ENCODE measurements around the gene HOXB2. TPM values are rescaled to one million over a fixed set of nuclear protein-coding genes. Genes with fewer than 3 reads are reported as not detected.
A peak's percentile ranks its signal among the peaks of the same experiment; 100 is the strongest.

Gene HOXB2
- total RNA-seq, 2 experiments from 2014 or later: 4.8 to 4.9 TPM

- Mint-ChIP-seq H3K27me3 (peaks cover 55% of the 10 kb centered on the region), H3K4me1 (ENCODE audit: low read depth) (peaks cover 34% of the 10 kb centered on the region), H3K9me3 (no peaks in the 10 kb centered on the region), H3K4me3 (no peak overlapping the region), H3K36me3 (ENCODE audit: low read depth) (no peaks in the 10 kb centered on the region), H3K27ac (peak overlapping the region; percentile 79)
- H3K9me3 ChIP-seq (ENCODE audit: control insufficient read depth in 1 of 2, insufficient read depth in 1 of 2, low read length in 2 of 2): no peaks in the 10 kb centered on the region
- H3K36me3 ChIP-seq (ENCODE audit: insufficient read depth, low read length): peaks cover 2% of the 10 kb centered on the region
- intact Hi-C loops (cut with DNase I, micrococcal nuclease): no loop called here
- H3K4me3 ChIP-seq (ENCODE audit: low read length): peak overlapping the region; percentile 21
- CTCF ChIA-PET: interaction anchor here (0.9 to 1.2 kb wide), 2 partner anchors 9 kb away, joined by 3 read pairs; no protein-coding TSS in a partner anchor
- H3K27ac ChIP-seq (ENCODE audit: low read depth in 1 of 2, low read length in 2 of 2): peak overlapping the region; percentile 58 to 60
- ATAC-seq (ENCODE audit: poor library complexity) (no peak), DNase-seq (no peak)
- H3K27me3 ChIP-seq (ENCODE audit: control insufficient read depth in 1 of 2, insufficient read depth in 2 of 2, low read length in 2 of 2): no peaks in the 10 kb centered on the region
- TF ChIP-seq CTCF (IDR thresholded peaks at IDR 0.05): no peak
- H3K4me1 ChIP-seq (ENCODE audit: insufficient read depth, low read length): peaks cover 44% of the 10 kb centered on the region
- POLR2A ChIA-PET: interaction anchor here (0.7 kb wide), 1 partner anchor 140 kb away, joined by 3 read pairs; no protein-coding TSS in a partner anchor
These were observed 3.8 kb upstream of the HOXB2 start for GRCh38 chr17:48548523-48549280.

- ATAC-seq (ENCODE audit: poor library complexity): no peak
- Histone ChIP-seq H3K27ac (ENCODE audit: low read depth in 1 of 2, low read length in 2 of 2) (peak overlapping the region; percentile 49 to 60), H3K9me3 (ENCODE audit: control insufficient read depth in 1 of 2, insufficient read depth in 1 of 2, low read length in 2 of 2) (no peaks in the 10 kb centered on the region), H3K27me3 (ENCODE audit: control insufficient read depth in 1 of 2, insufficient read depth in 2 of 2, low read length in 2 of 2) (no peaks in the 10 kb centered on the region), H3K4me3 (ENCODE audit: low read length) (peak overlapping the region; percentile 21), H3K4me1 (ENCODE audit: insufficient read depth, low read length) (peaks cover 48% of the 10 kb centered on the region), H3K36me3 (ENCODE audit: insufficient read depth, low read length) (peaks cover 2% of the 10 kb centered on the region)
- Mint-ChIP-seq H3K27ac (peak overlapping the region; percentile 79), H3K27me3 (peaks cover 52% of the 10 kb centered on the region), H3K9me3 (no peaks in the 10 kb centered on the region), H3K36me3 (ENCODE audit: low read depth) (no peaks in the 10 kb centered on the region), H3K4me1 (ENCODE audit: low read depth) (peaks cover 38% of the 10 kb centered on the region), H3K4me3 (peak overlapping the region; percentile 70)
- ChIA-PET CTCF (interaction anchor here (1.2 to 1.6 kb wide), 2 partner anchors 10 to 55 kb away, joined by 3 to 8 read pairs; no protein-coding TSS in a partner anchor), POLR2A (interaction anchor here (1.0 kb wide), 1 partner anchor 7 kb away, joined by 7 read pairs; no protein-coding TSS in a partner anchor)
- peak in 9 of 14 experiments; percentile 27 to 81 (median 44) for DNase-seq
- TF ChIP-seq CTCF (IDR thresholded peaks at IDR 0.05): no peak
- intact Hi-C loops (cut with DNase I, micrococcal nuclease): no loop called here
These were observed 3.1 kb upstream of the HOXB2 start for GRCh38 chr17:48547808-48548522.

GRCh38 chr17:48546924-48547807, 2.3 kb upstream of the HOXB2 start:
- Histone ChIP-seq H3K9me3 (ENCODE audit: control insufficient read depth in 1 of 2, insufficient read depth in 1 of 2, low read length in 2 of 2) (no peaks in the 10 kb centered on the region), H3K36me3 (ENCODE audit: insufficient read depth, low read length) (peaks cover 2% of the 10 kb centered on the region), H3K4me1 (ENCODE audit: insufficient read depth, low read length) (peaks cover 54% of the 10 kb centered on the region), H3K27me3 (ENCODE audit: control insufficient read depth in 1 of 2, insufficient read depth in 2 of 2, low read length in 2 of 2) (no peaks in the 10 kb centered on the region), H3K4me3 (ENCODE audit: low read length) (peak overlapping the region; percentile 21), H3K27ac (ENCODE audit: low read depth in 1 of 2, low read length in 2 of 2) (peak overlapping the region; percentile 31 to 49)
- ATAC-seq (ENCODE audit: poor library complexity) (no peak), DNase-seq (peak in 3 of 14 experiments; percentile 29 to 38 (median 31))
- intact Hi-C loops (cut with DNase I, micrococcal nuclease): no loop called here
- TF ChIP-seq CTCF (IDR thresholded peaks at IDR 0.05): no peak
- Mint-ChIP-seq H3K36me3 (ENCODE audit: low read depth) (no peaks in the 10 kb centered on the region), H3K4me3 (peak overlapping the region; percentile 50), H3K27me3 (peaks cover 56% of the 10 kb centered on the region), H3K4me1 (ENCODE audit: low read depth) (peaks cover 45% of the 10 kb centered on the region), H3K27ac (peak overlapping the region; percentile 79), H3K9me3 (no peaks in the 10 kb centered on the region)
- ChIA-PET CTCF (interaction anchor here (1.6 kb wide), 1 partner anchor 54 kb away, joined by 8 read pairs; no protein-coding TSS in a partner anchor), POLR2A (interaction anchor here (1.0 kb wide), 1 partner anchor 8 kb away, joined by 7 read pairs; no protein-coding TSS in a partner anchor)

Measured in CD4-positive, alpha-beta T cell (primary cell).